ENCODE results near the gene NFIA. TPM values are rescaled to one million over a fixed set of nuclear protein-coding genes. Genes with fewer than 3 reads are reported as not detected.

The NFIA gene
- total and polyA plus RNA-seq, 10 of the 15 experiments (the other 5 are each of a cell fraction or from before 2014, with no cell fraction given) = 0.10 to 0.16 TPM; not detected in 8

DNA sequence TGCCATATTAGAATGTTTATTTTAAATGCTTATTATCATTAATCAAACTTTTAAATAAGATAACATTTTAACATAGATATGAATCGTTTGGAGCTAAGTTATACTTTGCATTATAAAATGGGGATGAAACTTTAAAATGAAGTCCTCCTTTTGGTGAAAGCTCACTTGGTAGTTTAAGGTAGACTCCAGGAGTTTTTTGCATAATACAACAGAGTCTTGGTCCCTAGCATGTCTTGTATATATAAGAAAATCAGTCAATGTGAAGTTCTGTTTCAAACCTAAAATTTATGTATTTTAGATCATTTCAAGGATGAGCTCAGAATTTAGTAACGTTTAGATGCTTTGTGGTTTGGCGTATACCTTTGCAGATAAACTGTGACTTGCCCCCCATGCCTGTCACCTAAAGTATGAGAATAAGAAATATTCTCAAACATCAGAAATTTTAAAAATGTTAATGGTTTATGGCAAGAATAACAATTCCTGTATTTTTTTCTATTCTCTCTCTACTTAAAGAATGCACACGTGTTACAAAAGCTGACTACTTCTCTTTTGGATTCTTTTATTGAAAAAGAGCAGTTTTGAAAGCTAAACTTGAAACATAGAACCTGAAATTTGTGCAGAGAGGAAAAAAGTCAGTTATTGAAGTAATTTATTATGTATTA is 3.8 kb downstream of the NFIA start:
- DNase-seq (ENCODE audit: low read depth, low spot score) = no peak
- RAD21 ChIA-PET (ENCODE audit: unreplicated experiment) = no interaction called here
- CTCF ChIA-PET = no interaction called here
- Histone ChIP-seq H3K79me2 (ENCODE audit: control insufficient read depth, insufficient read depth, low read length) (no peaks in the 10 kb centered on the region), H3K4me2 (ENCODE audit: control insufficient read depth, insufficient read depth) (no peak overlapping the region), H4K20me1 (ENCODE audit: control insufficient read depth, insufficient read depth) (no peaks in the 10 kb centered on the region), H3K9ac (ENCODE audit: control insufficient read depth, insufficient read depth, low read length) (no peak overlapping the region), H3K27ac (ENCODE audit: control insufficient read depth, insufficient read depth) (no peak overlapping the region), H2AFZ (ENCODE audit: control insufficient read depth, low read depth, low read length) (no peak overlapping the region), H3K9me3 (replicated peaks; ENCODE audit: control insufficient read depth, insufficient read depth, low read length) (no peaks in the 10 kb centered on the region), H3K4me3 (no peak overlapping the region), H3K36me3 (ENCODE audit: control insufficient read depth in 2 of 2, insufficient read depth in 2 of 2, low read length in 1 of 2) (no peaks in the 10 kb centered on the region), H3K27me3 (replicated peaks in 1 of 2; ENCODE audit: control insufficient read depth in 2 of 2, insufficient read depth in 2 of 2, low read length in 1 of 2) (peaks cover 2 to 11% of the 10 kb centered on the region in 2 experiments), H3K4me1 (ENCODE audit: control insufficient read depth, insufficient read depth, low read length) (no peaks in the 10 kb centered on the region)
- in situ Hi-C loops (cut with MboI) (no loop called here), intact Hi-C loops (cut with micrococcal nuclease; ENCODE audit: unreplicated experiment) (no loop called here)
- TF ChIP-seq CBFB (IDR thresholded peaks at IDR 0.05; ENCODE audit: low read depth) = no peak
- TF ChIP-seq, protein P1, sequence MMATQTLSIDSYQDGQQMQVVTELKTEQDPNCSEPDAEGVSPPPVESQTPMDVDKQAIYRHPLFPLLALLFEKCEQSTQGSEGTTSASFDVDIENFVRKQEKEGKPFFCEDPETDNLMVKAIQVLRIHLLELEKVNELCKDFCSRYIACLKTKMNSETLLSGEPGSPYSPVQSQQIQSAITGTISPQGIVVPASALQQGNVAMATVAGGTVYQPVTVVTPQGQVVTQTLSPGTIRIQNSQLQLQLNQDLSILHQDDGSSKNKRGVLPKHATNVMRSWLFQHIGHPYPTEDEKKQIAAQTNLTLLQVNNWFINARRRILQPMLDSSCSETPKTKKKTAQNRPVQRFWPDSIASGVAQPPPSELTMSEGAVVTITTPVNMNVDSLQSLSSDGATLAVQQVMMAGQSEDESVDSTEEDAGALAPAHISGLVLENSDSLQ (IDR thresholded peaks at IDR 0.05) = no peak
- TF ChIP-seq CBX3 (IDR thresholded peaks at IDR 0.05; ENCODE audit: borderline replicate concordance, low read depth) = no peak
- TF ChIP-seq ZNF217 (IDR thresholded peaks at IDR 0.05) = no peak
- no peak for TF ChIP-seq POLR2A (IDR thresholded peaks at IDR 0.05; ENCODE audit: low read depth, low read length)
- TF ChIP-seq ATF7 (IDR thresholded peaks at IDR 0.05; ENCODE audit: low read depth) = no peak
- TF ChIP-seq RFX5 (IDR thresholded peaks at IDR 0.05; ENCODE audit: low read depth, low read length) = no peak
- no peak for TF ChIP-seq SMC3 (IDR thresholded peaks at IDR 0.05; ENCODE audit: borderline replicate concordance, low read length)
- no peak for TF ChIP-seq GABPA (IDR thresholded peaks at IDR 0.05; ENCODE audit: low read depth)
- TF ChIP-seq, protein P2, sequence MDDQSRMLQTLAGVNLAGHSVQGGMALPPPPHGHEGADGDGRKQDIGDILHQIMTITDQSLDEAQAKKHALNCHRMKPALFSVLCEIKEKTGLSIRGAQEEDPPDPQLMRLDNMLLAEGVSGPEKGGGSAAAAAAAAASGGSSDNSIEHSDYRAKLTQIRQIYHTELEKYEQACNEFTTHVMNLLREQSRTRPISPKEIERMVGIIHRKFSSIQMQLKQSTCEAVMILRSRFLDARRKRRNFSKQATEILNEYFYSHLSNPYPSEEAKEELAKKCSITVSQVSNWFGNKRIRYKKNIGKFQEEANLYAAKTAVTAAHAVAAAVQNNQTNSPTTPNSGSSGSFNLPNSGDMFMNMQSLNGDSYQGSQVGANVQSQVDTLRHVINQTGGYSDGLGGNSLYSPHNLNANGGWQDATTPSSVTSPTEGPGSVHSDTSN (IDR thresholded peaks at IDR 0.05; ENCODE audit: insufficient replicate concordance, low read depth, low read length) = no peak
- TF ChIP-seq, protein P3, sequence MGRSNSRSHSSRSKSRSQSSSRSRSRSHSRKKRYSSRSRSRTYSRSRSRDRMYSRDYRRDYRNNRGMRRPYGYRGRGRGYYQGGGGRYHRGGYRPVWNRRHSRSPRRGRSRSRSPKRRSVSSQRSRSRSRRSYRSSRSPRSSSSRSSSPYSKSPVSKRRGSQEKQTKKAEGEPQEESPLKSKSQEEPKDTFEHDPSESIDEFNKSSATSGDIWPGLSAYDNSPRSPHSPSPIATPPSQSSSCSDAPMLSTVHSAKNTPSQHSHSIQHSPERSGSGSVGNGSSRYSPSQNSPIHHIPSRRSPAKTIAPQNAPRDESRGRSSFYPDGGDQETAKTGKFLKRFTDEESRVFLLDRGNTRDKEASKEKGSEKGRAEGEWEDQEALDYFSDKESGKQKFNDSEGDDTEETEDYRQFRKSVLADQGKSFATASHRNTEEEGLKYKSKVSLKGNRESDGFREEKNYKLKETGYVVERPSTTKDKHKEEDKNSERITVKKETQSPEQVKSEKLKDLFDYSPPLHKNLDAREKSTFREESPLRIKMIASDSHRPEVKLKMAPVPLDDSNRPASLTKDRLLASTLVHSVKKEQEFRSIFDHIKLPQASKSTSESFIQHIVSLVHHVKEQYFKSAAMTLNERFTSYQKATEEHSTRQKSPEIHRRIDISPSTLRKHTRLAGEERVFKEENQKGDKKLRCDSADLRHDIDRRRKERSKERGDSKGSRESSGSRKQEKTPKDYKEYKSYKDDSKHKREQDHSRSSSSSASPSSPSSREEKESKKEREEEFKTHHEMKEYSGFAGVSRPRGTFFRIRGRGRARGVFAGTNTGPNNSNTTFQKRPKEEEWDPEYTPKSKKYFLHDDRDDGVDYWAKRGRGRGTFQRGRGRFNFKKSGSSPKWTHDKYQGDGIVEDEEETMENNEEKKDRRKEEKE (IDR thresholded peaks at IDR 0.05) = no peak
- no peak for TF ChIP-seq SRF (IDR thresholded peaks at IDR 0.05; ENCODE audit: low read depth in 2 of 2, low read length in 2 of 2)
- TF ChIP-seq POLR2AphosphoS5 (IDR thresholded peaks at IDR 0.05; ENCODE audit: low read length) = no peak
- no peak for TF ChIP-seq CREM (IDR thresholded peaks at IDR 0.05; ENCODE audit: low read depth)
- TF ChIP-seq HDGF (IDR thresholded peaks at IDR 0.05) = no peak
- TF ChIP-seq SUZ12 (IDR thresholded peaks at IDR 0.05; ENCODE audit: unreplicated experiment) = no peak
- TF ChIP-seq KLF5 (IDR thresholded peaks at IDR 0.05; ENCODE audit: partially characterized antibody) = no peak
- 40% methylated on average over 4 of the region's 4 CpGs for WGBS (ENCODE audit: insufficient coverage, insufficient replicate concordance, low lambda C conversion rate, missing lambda C conversion rate)
- no peak for FAIRE-seq
- BruUV-seq (replicated peaks) = no TSS peak
- SMC1A ChIA-PET (ENCODE audit: uncharacterized antibody, unreplicated experiment) = no interaction called here
- POLR2A ChIA-PET = no interaction called here
- ATAC-seq = no peak

All from GM12878 (cell line).